ENCODE data around the gene BAD. TPM values are rescaled to one million over a fixed set of nuclear protein-coding genes. Genes with fewer than 3 reads are reported as not detected.
A peak's percentile ranks its signal among the peaks of the same experiment; 100 is the strongest.

Gene BAD
- total and polyA plus RNA-seq, 12 donors, result 9.5 to 219 (median 101) TPM

DNA sequence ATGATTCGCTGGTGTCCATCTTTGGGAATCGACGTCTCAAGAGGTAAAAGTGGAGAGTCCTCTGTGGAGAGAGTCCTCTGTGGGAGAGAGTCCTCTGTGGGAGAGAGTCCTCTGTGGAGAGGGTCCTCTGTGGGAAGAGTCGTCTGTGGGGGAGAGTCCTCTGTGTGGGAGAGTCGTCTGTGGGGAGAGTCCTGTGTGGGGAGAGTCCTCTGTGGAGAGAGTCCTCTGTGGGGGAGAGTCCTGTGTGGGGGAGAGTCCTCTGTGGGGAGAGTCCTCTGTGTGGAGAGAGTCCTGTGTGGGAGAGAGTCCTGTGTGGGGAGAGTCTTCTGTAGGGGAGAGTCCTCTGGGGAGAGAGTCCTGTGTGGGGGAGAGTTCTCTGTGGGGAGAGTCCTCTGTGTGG lies 36.6 kb upstream of the BAD start:
- Histone ChIP-seq H3K4me1 (replicated peaks in 1 of 2) (peaks cover 10 to 20% of the 10 kb centered on the region in 2 donors), H3K27me3 (no peaks in the 10 kb centered on the region), H3K4me3 (no peak overlapping the region), H3K36me3 (replicated peaks in 1 of 2) (peaks cover 0 to 15% of the 10 kb centered on the region in 2 donors), H3K9me3 (replicated peaks in 1 of 3) (no peaks in the 10 kb centered on the region), H3K27ac (no peak overlapping the region)
- TF ChIP-seq, protein P1, sequence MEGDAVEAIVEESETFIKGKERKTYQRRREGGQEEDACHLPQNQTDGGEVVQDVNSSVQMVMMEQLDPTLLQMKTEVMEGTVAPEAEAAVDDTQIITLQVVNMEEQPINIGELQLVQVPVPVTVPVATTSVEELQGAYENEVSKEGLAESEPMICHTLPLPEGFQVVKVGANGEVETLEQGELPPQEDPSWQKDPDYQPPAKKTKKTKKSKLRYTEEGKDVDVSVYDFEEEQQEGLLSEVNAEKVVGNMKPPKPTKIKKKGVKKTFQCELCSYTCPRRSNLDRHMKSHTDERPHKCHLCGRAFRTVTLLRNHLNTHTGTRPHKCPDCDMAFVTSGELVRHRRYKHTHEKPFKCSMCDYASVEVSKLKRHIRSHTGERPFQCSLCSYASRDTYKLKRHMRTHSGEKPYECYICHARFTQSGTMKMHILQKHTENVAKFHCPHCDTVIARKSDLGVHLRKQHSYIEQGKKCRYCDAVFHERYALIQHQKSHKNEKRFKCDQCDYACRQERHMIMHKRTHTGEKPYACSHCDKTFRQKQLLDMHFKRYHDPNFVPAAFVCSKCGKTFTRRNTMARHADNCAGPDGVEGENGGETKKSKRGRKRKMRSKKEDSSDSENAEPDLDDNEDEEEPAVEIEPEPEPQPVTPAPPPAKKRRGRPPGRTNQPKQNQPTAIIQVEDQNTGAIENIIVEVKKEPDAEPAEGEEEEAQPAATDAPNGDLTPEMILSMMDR (IDR thresholded peaks at IDR 0.05), result no peak
- no peak for TF ChIP-seq POLR2A (IDR thresholded peaks at IDR 0.05)
- 75 to 91% (median 87%) methylated on average over 5 of the region's 5 CpGs for WGBS, 4 donors
- intact Hi-C loops (cut with DNase I), result no loop called here
- DNase-seq, result no peak

DNA sequence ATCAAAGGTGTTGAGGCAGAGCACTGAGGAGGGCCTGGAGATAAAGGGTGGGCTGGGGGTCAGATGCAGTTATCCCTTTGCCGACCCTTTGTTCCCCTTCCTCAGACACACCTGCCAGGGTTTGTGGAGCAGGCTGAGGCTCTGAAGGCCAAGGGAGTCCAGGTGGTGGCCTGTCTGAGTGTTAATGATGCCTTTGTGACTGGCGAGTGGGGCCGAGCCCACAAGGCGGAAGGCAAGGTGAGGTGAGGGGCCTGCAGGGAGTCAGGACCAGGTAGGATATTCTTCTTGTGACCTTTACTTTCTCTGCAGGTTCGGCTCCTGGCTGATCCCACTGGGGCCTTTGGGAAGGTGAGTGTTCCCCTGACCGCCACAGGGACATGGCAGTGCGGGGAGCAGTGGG lies 36.1 kb upstream of the BAD start:
- WGBS, 4 donors, result 88 to 95% (median 94%) methylated on average over 6 to 7 of the region's 7 CpGs
- intact Hi-C loops (cut with DNase I), result no loop called here
- H3K27me3 ChIP-seq, result no peaks in the 10 kb centered on the region

DNA sequence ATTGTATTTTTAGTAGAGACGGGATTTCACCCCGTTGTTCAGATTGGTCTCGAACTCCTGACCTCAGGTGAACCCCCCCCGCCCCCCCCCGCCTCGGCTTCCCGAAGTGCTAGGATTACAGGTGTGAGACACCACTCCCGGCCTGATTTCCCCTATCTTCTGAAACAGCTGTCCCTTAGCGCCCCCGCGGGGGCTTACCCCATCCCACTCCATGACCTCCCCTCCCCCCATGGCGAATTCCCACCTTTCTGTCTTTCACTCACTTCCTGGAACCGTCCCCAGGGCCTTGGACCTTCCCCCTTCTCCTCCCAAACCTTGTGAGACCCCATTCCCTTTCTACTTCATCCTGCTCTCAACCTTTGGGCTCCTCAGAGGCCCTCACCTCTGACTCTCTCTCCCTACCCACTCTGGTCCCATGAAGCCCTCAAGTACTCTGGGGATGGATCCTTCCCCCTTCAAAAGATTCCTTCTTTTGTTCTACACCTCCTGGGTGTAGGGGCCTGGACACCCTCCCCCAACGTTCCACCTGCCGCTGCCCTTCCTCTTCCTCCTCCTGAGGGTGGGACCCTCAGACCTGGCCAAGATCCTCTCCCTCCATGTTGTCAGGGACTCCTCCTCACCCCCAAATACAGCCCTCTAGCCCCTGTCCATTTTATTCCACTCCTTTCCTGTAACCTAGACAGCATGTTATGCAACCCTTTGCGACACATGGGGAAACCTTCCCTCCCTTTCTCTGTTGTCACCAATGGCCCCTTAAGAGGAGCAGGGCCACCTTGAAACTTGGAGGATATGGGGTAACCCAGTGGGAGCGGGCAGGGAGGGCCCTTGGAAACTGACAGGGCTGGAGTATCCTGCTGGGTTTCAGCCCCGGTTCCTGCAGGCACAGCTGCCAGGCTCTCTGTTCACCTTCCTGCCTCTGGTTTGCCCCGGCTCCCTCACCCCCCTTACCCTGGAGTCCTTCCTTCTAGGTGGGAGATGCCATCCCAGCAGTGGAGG lies 34.6 kb upstream of the BAD start:
- Histone ChIP-seq H3K4me1 (replicated peaks in 1 of 2) (peaks cover 10 to 20% of the 10 kb centered on the region in 2 donors), H3K27me3 (no peaks in the 10 kb centered on the region), H3K36me3 (replicated peaks in 1 of 2) (peaks cover 0 to 35% of the 10 kb centered on the region in 2 donors), H3K27ac (peak overlapping the region; percentile 87 to 100 (median 98)), H3K9me3 (replicated peaks in 1 of 3) (no peaks in the 10 kb centered on the region), H3K4me3 (peak overlapping the region; percentile 15 to 92 (median 79))
- intact Hi-C loops (cut with DNase I), result no loop called here
- TF ChIP-seq POLR2A (IDR thresholded peaks at IDR 0.05), result no peak
- peak in 4 of 7 donors; percentile 39 to 59 (median 48) for DNase-seq
- 20 to 33% (median 22%) methylated on average over 13 to 19 of the region's 19 CpGs for WGBS, 4 donors

More for the DNA sequence above, 36.1 kb upstream of the BAD start:
- H3K9me3 ChIP-seq (replicated peaks in 1 of 3), result no peaks in the 10 kb centered on the region
- no peak overlapping the region for H3K4me3 ChIP-seq
- H3K27ac ChIP-seq, result no peak overlapping the region
- peaks cover 0 to 20% of the 10 kb centered on the region in 2 donors for H3K36me3 ChIP-seq (replicated peaks in 1 of 2)
- DNase-seq, result no peak
- peaks cover 10 to 20% of the 10 kb centered on the region in 2 donors for H3K4me1 ChIP-seq (replicated peaks in 1 of 2)
- no peak for TF ChIP-seq POLR2A (IDR thresholded peaks at IDR 0.05)
- TF ChIP-seq, protein P1 (IDR thresholded peaks at IDR 0.05), result no peak

DNA sequence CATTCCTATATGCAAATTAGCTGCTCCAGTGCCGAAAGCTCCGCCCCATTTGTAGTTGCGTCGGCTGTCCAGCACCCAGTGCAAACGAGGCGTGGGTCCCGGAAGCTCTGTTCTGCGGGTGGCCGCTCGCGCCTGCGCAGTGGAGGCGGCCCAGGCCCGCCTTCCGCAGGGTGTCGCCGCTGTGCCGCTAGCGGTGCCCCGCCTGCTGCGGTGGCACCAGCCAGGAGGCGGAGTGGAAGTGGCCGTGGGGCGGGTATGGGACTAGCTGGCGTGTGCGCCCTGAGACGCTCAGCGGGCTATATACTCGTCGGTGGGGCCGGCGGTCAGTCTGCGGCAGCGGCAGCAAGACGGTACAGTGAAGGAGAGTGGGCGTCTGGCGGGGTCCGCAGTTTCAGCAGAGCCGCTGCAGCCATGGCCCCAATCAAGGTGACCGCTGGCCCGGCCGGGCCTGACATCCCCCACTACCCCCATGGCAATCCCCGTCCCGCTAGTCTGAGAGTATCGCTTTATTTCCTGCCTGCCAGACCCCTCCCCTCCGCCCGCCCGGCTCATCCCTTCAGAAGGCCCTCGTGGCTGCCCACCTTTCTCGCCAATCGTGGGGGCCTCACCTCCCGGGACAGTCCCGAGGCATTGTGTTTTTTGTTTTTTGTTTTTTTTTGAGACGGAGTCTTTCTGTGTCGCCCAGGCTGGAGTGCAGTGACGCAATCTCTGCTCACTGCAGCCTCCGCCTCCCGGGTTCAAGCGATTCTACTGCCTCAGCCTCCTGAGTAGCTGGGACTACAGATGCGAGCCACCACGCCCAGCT lies 33.7 kb upstream of the BAD start, which contains the start of gene PRDX5:
TSS of gene PRDX5 (plus strand) at position 161 of the 805 bp plus-strand sequence. CDS start at position 256, 95 bp downstream.
- H3K36me3 ChIP-seq (replicated peaks in 1 of 2), result peaks cover 0 to 36% of the 10 kb centered on the region in 2 donors
- peak; percentile 96 to 99 (median 98) for DNase-seq
- H3K27ac ChIP-seq, result peak within 1 kb of the TSS; percentile 87 to 100 (median 98)
- peaks cover 10 to 20% of the 10 kb centered on the region in 2 donors for H3K4me1 ChIP-seq (replicated peaks in 1 of 2)
- TF ChIP-seq POLR2A (IDR thresholded peaks at IDR 0.05), result peak; percentile 91 to 96
- TF ChIP-seq, protein P1 (IDR thresholded peaks at IDR 0.05), result peak in 5 of 6 experiments; percentile 41 to 49 (median 45)
- H3K27me3 ChIP-seq, result no peaks in the 10 kb centered on the region
- H3K4me3 ChIP-seq, result peak within 1 kb of the TSS; percentile 41 to 92 (median 79)
- intact Hi-C loops (cut with DNase I), result no loop called here
- no peaks in the 10 kb centered on the region for H3K9me3 ChIP-seq (replicated peaks in 1 of 3)
- WGBS, 4 donors, result 0 to 1% (median 1%) methylated on average over 21 to 61 of the region's 61 CpGs
